ENCODE data around the gene HDAC10.
A peak's percentile ranks its signal among the peaks of the same experiment; 100 is the strongest.

Gene HDAC10

DNA sequence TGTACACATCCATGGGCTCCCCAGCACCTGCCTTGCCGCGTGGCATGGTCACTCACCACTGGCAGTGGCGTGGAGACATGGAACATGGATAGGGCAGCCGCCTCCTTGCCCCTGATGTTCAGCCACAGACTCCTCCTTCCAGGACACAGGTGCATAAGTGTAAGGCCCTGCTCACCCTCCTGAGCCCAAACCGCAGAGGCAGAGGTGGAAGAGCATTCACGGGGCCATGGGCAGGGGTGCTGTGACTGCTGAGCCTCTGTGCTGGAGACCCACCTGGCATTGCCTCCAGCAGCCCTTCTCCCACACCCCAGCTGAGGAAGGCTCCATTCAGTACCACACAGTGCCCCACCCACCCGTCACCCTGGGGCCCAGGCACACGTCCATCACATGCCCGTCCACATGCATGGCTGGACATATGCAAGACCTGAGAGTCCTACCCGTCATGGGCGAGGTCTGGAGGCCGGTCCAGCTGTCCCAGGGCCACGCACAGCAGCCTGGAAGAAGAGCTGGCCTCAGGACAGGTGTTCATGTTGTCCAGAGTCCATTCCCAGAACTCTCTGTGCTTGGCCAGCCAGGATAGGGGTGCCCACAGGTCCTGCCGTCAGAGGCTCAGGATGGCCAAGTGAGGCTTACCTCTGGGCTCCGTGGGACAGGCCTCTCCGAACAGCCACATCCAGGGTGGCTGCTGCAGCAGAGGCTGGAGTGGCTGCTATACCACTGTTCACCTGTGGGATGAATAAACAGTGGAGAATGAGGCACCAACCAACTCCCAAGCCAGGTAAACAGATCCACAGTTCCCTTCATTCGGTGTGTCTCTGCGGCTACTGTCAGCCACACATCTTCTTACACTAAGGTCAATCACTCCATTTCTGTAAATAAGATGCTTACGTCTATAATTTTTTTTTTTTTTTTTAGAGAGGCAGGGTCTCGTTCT, 4.6 kb downstream of the HDAC10 start:
- no peak for DNase-seq (ENCODE audit: extremely low read depth, low read depth)
- TF ChIP-seq, protein P1, sequence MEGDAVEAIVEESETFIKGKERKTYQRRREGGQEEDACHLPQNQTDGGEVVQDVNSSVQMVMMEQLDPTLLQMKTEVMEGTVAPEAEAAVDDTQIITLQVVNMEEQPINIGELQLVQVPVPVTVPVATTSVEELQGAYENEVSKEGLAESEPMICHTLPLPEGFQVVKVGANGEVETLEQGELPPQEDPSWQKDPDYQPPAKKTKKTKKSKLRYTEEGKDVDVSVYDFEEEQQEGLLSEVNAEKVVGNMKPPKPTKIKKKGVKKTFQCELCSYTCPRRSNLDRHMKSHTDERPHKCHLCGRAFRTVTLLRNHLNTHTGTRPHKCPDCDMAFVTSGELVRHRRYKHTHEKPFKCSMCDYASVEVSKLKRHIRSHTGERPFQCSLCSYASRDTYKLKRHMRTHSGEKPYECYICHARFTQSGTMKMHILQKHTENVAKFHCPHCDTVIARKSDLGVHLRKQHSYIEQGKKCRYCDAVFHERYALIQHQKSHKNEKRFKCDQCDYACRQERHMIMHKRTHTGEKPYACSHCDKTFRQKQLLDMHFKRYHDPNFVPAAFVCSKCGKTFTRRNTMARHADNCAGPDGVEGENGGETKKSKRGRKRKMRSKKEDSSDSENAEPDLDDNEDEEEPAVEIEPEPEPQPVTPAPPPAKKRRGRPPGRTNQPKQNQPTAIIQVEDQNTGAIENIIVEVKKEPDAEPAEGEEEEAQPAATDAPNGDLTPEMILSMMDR (IDR thresholded peaks at IDR 0.05; ENCODE audit: low read depth, low read length) = no peak

DNA sequence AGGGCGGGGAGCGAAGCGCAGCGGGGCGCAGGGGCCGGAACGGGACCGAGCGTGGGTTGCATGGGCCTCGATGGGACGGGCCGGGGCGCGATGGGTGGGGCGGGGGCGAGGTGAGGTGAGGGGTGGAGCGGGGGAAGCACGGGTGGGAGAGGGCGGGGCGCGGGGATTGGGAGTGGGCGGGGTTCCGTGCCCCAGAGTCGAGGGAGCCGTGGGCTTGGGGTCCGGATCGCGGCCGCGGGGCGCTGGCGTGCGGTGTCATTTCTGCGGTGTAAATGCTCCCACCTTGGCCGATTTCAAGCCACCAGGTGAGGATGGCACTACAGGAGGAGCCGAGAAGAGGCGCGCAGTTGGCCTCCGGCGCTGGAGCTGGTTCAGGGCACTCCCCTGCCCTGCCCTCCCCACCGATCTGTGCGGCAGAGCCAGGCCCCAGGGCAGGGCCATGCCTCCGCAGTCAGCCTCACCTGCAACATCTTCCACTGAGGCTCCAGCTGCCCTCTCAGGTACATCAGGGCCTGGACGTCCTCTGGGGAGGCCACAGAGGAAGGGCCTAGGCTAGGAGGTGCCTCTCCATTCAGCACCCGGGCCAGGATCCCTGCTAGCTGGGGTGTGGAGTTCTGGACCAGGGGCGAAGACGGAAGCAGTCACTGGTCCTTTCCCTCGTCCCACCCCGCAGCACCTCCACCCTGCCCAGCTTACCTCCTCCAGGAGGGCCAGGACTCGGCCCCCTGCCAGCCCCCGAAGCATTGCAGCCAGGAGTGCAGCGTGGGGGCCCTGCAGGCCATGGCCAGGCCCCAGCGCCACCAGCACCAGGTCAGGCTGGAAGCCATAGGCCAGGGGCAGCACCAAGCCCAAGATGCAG, 5.6 kb downstream of the HDAC10 start:
- TF ChIP-seq, protein P1 (IDR thresholded peaks at IDR 0.05; ENCODE audit: low read depth, low read length) = no peak
- no peak for DNase-seq (ENCODE audit: extremely low read depth, low read depth)

DNA sequence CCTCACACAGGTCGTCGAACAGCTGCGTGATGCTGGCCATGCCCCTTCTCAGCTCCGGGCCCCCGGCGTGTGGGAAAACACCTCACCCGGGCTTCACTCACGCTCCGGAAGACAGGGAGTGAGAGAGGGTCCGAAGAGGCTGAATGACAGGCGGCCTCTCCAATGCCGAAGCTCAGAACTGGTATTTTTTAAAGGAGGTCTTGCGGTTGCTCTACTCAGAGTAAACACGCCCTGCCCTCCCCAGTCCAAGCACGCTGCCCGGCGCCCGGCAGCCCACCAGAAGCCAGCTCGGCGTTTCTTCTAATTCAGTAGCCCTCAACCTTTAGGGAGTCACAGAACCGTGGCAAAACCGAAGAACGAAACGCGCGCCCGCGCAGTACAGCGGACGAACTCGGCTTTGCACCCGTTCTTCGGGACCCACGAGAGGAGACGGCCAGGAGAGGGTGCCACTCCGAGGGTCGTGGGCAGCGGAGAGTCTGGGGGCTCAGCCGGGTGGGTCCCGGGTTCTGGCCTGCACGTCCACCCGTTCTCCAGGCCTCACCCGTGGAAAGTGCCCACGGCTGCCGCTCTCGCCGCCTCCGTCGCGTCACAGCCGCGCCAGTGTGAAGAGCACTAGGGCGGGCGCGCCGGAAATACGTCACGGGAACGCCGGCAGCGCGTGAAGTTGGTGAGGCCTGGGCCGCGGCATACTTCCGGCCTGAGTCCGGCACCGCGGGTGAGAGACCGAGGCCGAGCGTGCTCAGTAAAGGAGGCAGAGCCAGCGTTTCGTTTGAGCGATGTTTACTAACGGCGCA, 6.4 kb downstream of the HDAC10 start, which contains the start of gene TUBGCP6:
Gene TUBGCP6, minus strand, starts transcription at position 604 of the 794 bp plus-strand sequence. Its CDS starts 564 bp downstream, at position 40.
- TF ChIP-seq, protein P1 (IDR thresholded peaks at IDR 0.05; ENCODE audit: low read depth, low read length) = peak; percentile 7
- peak; percentile 51 for DNase-seq (ENCODE audit: extremely low read depth, low read depth)

DNA sequence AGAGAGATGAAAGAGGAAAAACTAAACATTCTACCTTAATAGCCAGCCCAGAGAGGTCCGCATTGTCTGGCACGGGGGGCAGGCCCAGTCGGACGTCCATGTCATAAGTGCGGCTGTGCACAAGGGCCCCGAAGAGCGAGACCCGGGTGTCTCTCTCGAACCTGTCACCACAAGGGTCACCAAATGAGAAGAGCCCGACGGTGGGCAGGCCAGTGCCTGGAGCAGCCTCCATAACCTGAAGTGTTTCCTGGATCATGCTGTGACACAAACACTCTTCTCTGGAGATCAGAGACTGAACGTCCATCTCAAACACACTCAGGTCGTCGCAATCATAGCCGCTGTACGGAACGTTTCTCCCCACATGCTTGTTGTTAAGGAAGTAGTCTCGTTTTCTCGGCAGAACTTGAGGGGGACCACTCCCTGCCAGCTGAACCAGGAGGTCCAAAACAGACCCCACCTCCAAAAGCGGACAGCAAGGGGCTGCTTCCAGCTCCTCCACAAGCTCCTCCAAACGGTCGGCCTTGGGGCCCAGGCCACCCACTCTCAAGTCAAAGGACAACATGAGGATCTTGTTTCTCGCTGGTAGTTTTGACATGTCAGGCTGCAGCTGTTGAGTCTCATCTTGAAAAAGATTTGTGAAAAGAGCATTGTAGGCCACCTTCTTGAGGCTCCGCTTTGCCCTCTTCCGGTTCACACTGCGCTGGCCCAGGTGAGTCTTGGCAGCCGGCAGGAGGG, 7.2 kb downstream of the HDAC10 start:
- DNase-seq (ENCODE audit: extremely low read depth, low read depth) = no peak
- TF ChIP-seq, protein P1 (IDR thresholded peaks at IDR 0.05; ENCODE audit: low read depth, low read length) = no peak

DNA sequence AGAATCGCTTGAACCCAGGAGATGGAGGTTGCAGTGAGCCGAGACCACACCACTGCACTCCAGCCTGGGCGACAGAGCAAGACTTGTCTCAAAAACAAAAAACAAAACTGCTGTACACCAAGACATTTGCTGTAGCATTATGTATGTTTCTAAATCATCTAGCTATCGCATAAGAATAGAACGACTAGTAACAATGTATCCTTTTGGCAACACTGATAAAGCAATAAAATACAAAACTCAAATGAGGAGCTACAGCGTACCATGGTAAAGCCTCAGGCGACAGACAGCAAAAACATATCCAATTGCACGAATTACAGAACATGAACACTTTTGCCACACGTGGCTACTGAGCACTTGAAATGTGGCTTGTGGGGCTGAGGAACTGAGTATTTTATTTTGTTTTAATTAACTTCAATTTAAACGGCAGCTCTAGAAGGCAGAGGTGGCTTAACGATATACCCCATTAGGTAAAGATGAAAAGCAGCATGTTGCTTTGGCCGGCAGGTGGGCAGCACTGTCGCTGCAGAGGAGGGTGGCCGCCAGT, 8.6 kb downstream of the HDAC10 start:
- no peak for DNase-seq (ENCODE audit: extremely low read depth, low read depth)
- TF ChIP-seq, protein P1 (IDR thresholded peaks at IDR 0.05; ENCODE audit: low read depth, low read length) = no peak

DNA sequence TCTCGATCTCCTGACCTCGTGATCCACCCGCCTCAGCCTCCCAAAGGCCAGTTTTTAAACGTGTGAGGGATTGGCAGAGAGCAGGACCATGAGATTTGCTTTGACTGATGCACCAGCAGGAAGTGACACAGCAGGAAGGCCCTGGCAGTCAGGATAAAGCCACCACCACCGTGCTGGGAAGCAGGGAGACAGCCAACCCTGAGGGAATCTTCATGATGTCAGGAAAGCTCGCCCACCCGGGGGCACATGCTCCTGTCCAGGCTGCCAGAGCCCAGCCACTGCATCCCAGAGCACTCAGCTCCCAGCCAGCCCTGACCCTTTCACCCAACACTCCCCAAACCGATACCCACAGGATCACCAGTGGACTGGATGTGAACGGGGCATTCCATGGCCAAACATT, 12.3 kb downstream of the HDAC10 start:
- no peak for DNase-seq (ENCODE audit: extremely low read depth, low read depth)
- TF ChIP-seq, protein P1 (IDR thresholded peaks at IDR 0.05; ENCODE audit: low read depth, low read length) = no peak

All from AG09319 (cell line).